Prostate gland (tissue), 2 donors: ENCODE data around the gene SMIM17.

ENCODE experiments used
- CTCF ChIP-seq, 4 experiments: fragments of 200-600 bp in 2 of 4; fragments of 450-650 bp in 2 of 4; sonication (generic) in 2 of 4; IDR thresholded peaks; 1 replicate in 3 of 4; 2 replicates in 1 of 4; pipeline ENCODE4 v1.5.1; 2016 to 2019; ENCODE audit warnings: antibody characterized with exemption in 4 of 4, mild to moderate bottlenecking in 2 of 4, moderate library complexity in 2 of 4
- POLR2A ChIP-seq: fragments of 450-650 bp; IDR thresholded peaks from one replicate; pipeline ENCODE4 v1.6.1; 2016; ENCODE audit warnings: antibody characterized with exemption, mild to moderate bottlenecking
- POLR2AphosphoS5 ChIP-seq: sonication (generic); formaldehyde crosslinking; IDR thresholded peaks from one replicate; pipeline ENCODE4 v1.6.1; 2017; ENCODE audit warnings: antibody characterized with exemption

DNA sequence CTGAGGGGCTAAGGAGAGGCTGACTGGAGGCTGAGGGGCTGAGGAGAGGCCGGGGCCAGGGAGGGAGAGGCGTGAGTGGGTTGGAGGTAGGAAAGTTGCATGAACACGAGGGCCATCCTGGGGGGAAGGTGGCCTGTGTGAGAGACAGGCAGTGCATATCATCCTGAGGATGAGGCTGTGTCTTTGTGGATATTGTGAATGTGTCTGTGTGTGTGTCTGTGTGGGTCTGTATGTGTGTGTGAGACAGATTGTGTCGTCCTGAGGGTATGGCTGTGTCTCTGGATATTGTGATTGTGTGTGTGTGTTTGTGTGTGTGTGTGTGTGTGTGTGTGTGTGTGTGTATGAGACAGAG is 47.4 kb upstream of the SMIM17 start:
- TF ChIP-seq CTCF (IDR thresholded peaks at IDR 0.05) (no peak), POLR2AphosphoS5 (no peak), POLR2A (no peak)
